HG03139 (cell line): ENCODE results near the gene FGF21.
"Not testable (repeated sequence)": the region's sequence is repeated elsewhere in the genome, so short reads cannot be mapped to it uniquely, and the experiment has no call there.

Experiments used
- ATAC-seq: cut with Tn5 transposase; IDR thresholded peaks from one replicate; pipeline ENCODE4 v1.9.1; 2021; ENCODE audit not compliant: unreplicated experiment

The FGF21 gene

DNA sequence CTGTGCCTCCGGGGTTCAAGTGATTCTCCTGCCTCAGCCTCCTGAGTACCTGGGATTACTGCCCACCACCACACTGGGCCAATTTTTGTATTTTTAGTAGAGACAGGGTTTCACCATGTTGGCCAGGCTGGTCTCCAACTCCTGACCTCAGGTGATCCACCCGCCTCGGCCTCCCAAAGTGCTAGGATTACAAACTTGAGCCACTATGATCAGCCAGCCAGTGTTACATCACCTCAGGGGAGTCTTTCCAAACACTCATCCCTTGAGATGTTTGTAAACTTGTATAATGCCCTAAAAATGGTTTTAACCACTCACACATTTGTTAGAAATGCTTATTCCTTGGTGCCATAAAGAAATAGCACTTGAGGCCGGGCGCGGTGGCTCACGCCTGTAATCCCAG, 31.1 kb downstream of the FGF21 start:
- not testable (repeated sequence) for ATAC-seq

DNA sequence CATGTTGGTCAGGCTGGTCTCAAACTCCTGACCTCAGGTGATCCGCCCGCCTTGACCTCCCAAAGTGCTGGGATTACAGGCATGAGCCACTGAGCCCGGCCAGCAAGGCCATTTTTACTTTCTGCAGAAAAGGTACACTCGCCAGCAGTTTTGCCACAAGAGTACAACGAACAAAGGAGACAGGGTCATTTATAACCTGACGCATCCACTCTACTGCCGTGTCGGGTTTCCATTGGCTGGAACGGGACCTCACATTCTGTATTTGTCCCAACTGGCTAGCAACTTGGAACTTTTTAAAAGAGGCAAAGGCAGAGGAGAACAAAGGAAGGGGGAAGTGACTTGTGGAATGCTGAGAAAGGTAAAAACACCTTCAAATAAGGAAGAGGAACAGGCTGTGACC, 32.0 kb downstream of the FGF21 start:
- ATAC-seq = not testable (repeated sequence)

DNA sequence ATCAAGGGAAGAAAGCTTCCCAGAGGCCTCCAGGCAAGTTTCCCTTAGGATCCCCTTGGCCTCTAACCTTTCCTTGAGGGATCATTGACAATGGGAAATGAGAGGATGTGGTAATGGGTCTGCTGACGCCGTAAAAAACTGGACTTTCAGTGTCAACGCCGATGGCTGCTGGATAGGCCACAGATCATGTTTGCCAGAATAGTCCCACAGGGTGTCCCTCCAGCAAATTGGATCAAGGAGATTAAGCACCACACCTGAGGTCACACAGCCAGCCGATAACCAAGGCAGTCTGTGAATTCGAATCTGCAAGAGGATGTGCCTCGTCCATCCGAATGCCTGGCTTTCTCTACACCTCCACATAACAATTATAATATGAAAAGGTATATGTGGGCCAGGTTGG, 37.9 kb downstream of the FGF21 start:
- ATAC-seq = no peak

DNA sequence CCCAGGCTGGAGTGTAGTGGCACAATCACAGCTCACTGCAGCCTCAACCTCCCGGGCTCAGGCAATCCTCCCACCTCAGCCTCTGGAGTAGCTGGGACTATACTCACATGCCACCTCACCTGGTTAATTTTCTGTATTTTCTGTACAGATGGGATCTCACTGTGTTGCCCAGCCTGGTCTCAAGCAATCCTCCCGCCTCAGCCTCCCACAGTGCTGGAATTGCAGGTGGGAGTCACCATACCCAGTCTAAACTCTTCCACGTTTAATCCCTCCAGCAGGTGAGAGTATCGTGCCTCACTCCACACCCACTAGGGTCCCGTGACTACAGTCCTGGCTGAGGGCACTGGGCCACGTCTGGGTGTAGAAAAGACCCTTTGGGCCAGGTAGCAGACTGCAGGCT, 39.0 kb downstream of the FGF21 start:
- ATAC-seq = no peak

DNA sequence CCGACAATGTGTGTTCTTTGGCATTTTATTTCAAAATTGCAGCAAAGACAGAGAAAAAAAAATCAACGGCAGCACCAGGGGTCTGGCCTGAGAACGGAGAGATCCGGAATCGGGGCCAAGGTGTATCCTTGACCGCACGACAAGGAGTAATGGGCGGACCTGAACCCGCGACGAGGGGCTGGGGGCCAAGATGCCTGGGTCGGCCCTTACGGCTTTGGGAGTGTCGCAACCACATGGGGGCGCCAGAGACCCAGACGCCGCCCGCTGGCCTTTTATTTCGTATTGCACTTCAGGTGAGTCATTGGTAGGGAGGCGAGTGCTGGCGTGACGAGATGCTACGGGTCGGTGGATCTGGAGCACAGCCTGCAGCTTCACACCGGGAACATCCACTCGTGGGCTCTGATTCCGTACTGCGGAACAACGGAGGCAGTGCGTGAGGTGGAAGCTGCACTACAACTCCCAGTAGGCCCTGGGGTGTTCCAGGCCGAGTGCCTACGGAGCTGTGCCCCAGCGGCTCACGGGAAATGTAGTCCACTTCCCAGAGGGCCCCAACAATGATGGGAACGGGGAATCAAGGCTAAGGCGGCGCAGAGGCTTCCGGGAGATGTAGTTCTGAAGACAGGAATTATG, 39.8 kb downstream of the FGF21 start:
- peak; percentile 65 for ATAC-seq

DNA sequence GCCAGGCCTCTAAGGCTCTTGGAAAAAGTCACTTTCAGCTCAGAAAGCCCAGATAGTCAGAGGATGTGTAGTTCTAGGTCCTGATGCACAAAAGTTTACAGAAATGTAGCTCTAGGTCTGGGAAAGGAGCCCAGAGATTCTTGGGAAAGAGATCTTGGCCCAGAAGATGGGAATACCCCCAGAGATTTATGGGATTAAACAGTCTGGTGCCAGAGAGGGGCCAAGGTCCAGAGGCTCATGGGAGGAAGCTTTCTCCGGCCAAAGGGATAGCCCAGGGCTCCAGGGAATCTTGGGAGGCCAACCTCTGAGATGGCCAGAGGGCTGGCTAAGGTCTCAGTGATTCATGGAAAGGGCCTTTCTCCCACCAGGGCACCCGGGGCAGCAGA, 40.4 kb downstream of the FGF21 start:
- ATAC-seq = no peak

DNA sequence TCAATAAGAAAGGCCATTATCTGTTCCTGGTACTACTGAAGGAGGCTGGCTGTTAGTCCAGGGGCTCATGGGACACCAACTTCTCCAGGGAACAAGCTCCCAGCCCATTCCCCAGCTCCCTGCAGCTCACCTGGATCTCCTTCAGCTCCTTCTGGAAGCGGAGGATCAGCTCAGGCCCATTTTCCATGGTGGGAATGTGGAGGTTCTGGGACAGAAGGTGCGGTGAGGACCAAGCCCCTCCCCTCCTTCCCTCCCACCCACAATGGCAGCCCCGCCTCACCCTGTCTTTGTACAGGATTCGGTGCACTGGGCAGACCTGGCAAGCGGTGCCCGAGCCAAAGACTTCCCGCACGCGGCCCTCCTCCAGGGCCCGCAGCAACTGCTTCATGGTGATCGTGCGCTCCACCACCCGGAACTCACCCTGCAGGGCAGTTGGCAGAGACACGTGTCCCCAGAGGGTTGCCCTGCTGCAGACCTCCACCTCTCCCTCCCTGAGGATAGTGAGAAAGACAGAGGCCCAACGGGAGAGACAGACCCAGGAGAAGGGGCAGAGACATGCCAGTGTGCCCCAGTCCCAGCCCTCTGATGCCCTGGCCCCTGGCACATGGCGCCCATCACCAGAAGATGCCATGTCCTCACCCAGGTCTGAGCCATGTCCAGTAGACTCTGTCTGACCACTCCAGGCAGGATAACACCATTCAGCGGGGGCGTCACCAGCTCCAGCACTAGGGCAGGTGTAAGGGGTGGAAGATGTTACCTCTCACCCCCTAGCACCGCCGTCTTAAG, 41.2 kb downstream of the FGF21 start:
- ATAC-seq = no peak

DNA sequence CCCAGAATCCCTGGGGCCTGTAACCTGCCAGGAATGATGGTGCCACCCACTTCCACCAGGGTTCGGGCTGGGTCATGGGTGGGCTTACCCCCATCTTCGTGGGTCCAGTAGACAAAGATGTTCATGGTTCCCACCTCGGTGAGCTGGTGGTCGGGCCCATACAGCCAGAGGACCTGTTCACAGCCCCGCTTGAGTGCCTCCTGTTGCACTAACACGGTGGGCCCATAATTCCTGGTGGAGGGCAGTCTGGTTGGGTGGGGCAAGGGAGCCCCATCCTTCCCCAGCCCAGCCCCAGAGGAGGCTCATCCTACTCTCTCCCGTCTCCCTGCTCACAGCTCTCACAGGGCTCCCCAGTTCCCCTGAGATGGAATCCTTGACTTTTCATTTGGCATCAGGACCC, 41.8 kb downstream of the FGF21 start:
- ATAC-seq = no peak

DNA sequence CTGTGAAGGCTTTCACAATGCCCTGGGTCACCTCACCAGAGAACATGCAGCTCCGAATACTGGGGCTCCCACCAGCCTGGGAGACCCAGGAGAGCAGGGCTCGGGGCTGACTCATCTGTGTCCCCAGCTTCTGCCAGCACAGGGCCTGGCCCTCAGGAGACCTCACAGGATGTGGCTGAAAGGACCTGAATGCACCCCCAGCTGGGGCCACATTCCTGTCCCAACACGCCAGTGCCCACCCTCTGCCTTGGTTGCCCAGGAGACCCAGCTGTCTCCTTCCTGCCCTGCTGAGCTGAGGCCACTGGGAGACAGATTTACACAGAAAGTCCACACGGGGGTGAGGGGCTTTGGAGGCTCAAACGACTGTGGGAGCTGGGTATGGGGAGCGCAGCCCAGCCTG, 43.6 kb downstream of the FGF21 start:
- no peak for ATAC-seq

DNA sequence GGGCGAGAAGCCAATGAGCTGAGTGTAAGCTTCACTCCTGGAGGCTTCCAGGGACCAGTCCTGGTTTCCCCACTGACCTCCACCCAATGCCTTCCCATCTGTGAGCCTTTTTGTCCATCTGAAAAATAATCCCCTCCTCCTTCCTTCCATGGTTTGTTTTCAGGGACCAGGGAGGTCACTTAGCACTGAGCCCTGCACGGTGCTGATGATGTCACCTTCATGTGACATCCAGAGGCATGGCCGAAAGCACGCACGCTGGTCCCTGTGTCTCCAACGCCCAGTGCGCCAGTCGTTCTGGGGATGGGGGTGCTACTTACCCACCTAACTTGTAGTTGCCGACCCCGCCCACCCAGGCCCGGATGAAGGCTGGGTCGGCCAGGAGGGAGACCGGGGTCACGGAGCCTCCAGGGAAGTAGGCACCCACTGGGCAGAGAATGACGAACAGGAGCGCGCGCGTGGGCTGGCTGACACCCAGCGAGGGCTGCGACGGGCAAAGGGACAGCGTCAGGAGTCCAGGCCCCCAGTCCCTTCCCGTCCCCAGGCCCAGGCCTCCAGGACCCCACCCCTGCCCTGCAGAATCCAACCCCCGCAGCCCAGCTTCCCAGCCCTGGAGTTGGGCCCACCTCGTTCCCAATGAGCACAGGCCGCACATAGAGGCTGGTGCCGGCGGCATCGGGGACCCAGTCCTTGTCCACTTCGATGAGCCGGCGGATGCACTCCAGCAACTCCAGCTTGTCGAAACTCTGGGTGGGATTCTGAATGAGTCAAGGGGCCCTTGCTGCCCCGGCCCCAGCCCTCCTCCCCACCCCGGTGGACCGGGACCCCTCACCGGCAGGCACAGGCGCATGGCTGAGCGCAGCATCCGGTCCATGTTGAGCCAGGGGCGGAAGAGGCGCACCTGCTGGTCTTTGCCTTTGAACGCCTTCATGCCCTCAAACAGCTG, 44.3 kb downstream of the FGF21 start:
- no peak for ATAC-seq

DNA sequence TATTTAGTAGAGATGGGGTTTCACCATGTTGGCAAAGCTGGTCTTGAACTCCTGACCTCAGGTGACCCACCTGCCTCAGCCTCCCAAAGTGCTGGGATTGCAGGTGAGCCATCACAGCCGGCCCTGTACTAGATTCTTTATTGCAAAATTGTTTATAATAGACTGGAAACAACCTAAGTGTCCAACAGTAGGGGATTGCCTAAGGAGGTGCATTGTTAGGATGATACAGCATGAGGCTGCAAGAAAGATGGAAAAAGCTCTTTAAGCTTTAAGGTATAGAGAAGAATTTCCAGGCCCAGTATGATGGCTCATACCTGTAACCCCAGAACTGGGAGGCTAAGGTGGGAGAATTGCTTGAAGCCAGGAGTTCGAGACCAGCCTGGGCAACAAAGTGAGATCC, 47.3 kb downstream of the FGF21 start:
- ATAC-seq = no peak

DNA sequence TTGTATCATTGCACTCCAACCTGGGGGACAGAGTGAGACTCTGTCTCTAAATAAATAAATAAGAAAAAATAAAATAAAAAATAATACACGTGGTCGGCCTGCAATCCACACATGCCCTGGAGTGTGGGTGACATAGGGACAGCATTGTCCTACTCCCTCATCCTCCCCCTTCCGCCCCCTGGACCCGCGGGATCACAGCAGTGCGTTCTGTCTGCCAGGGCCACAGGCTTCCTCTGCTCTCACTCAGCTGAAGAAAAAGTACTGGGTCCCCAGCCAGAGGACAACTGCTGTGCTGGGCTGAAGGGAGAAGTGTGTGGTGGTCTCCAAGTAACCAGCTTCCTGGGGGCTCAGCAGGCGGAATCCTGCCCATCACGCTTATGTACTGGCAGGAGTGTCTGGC, 49.2 kb downstream of the FGF21 start:
- ATAC-seq = no peak

DNA sequence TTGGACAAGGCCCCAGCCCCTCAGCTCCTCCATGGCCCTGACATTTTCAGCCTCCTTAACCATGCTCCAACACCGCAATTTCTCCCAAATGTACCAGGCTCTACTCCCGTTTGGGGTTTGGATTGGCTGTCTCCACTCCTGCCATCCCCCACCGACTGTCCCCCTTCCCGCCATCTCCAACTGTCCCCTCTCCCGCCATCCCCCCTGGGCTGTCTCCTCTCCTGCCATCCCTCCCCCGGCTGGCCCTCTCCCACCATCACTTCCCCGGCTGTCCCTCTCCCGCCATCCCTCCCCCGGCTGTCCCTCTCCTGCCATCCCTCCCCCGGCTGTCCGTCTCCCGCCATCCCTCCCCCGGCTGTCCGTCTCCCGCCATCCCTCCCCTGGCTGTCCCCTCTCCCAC, 50.1 kb downstream of the FGF21 start:
- ATAC-seq = no peak

DNA sequence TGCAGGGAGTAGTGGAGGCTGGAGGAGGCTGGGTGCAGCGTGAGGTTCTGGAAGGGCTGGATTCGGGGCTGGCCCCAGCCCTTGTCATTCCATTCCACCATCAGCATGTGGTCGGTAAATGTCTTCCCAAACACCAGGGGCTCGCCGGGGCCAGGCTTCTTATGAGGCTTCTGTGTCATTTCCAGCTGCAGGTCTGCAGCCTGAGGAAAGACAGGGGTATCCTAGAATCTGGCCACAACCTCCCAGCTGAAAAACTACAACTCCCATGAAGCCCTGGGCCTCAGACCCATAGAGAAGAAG, 51.1 kb downstream of the FGF21 start:
- no peak for ATAC-seq

DNA sequence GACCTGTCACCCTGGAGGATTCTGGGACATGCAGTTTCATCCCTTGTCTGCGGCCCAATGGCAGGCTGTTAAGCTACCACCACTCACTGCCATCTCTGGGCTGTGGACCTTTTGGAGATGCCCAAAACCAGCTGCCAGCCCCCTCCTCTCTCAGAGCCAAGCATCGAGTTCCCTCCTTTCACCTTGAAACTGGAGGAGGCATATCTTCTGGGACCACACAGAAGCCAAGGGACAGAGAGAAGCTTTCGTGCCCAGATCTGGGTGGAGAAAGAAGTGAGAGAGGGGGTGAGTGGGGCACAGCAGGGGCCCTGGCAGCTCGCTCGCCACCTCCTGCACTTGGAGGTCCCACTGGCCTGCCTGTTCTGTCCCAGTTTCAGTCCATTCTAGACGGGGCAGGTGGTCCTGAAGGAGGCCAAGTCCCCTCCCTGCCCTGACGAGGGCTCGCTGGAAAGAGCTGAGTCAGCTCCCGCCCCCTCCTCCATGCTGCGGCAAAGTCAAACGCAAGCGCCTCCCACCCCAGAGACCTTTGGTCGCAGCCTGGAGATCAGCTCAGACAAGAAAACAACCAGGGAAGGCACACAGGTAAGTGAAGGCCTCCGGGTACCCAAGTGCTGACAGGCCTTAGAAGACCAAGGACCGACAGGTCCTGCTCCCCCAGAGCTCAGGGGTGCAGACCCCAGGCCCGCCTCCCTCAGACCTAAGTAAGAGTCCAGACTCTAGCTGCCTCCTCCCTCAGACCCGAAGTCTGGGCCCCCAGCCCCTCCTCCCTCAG, 51.7 kb downstream of the FGF21 start:
- no peak for ATAC-seq

DNA sequence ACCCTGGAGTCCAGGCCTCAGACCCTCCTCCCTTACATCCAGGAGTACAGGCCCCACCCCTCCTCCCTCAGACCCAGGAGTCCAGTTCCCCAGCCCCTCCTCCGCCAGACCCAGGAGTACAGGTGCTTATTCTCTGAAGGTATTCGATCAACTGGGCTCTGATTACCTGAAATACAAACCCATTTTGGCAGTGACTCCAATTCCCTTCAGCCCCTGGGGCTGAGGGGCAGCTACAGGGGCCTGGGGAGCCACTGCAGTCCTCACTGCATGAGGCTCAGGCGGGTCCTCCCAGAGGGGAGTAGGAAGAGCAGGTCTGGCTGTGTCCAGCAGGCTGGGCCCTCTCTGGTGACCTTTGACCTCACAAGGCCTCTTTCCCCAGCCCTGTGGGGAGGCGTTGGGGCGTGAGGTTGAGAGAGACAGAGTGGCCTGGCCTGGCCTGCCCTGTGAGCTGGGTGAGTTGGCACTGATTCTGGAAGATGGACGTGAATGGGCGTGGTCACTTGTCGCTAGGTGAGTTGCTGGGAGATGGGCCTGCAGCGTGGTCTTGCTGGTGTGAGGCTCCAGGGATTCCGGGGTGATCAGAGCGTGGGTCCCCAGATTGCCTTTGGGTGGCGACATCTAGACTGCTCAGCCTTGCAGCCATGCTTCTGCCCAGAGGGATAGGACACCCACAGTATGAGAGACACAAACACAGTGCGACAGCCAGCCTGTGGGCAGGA, 52.4 kb downstream of the FGF21 start:
- ATAC-seq = no peak
